Measurements from ENCODE around the gene RNF167. TPM values are rescaled to one million over a fixed set of nuclear protein-coding genes. Genes with fewer than 3 reads are reported as not detected.

Gene RNF167
- total and polyA plus RNA-seq, 2 of the 13 experiments (the other 11 are each of a cell fraction or from before 2014, with no cell fraction given), result 44.1 to 45.4 TPM

- TF ChIP-seq ZBTB40 (IDR thresholded peaks at IDR 0.05) (no peak), ZBTB40 (CRISPR knock-in tag; IDR thresholded peaks at IDR 0.05) (no peak)
Observed at GRCh38 chr17:4941319-4941610, 1.2 kb downstream of the RNF167 start (continued).

- H3K4me2 ChIP-seq (ENCODE audit: low read depth, low read length), result no peak overlapping the region
- H3K4me1 ChIP-seq (ENCODE audit: insufficient read depth, low read length), result peaks cover 48% of the 10 kb centered on the region
- ChIA-PET CTCF (ENCODE audit: low intra/inter-chr PET ratio, low total read pairs) (no interaction called here), POLR2A (no interaction called here)
- in situ Hi-C loops (cut with HindIII; ENCODE audit: extremely low pct_ligation_motif_present, low pct_unique_long_range_greater_than_20kb), result no loop called here
- peaks cover 18 to 37% of the 10 kb centered on the region in 2 experiments for H3K36me3 ChIP-seq (replicated peaks in 1 of 2; ENCODE audit: control insufficient read depth in 1 of 2, insufficient read depth in 2 of 2, low read length in 2 of 2)
- H3K27me3 ChIP-seq (ENCODE audit: control insufficient read depth in 1 of 2, insufficient read depth in 2 of 2, low read length in 2 of 2), result no peaks in the 10 kb centered on the region; a peak in 1 of 5 replicates
- H3K4me3 ChIP-seq (replicated peaks in 1 of 3; ENCODE audit: insufficient read depth in 1 of 3, low read depth in 2 of 3, low read length in 3 of 3), result no peak overlapping the region
- H3K27ac ChIP-seq (ENCODE audit: extremely low read length, insufficient read depth, low read length), result no peak overlapping the region
- H4K20me1 ChIP-seq (ENCODE audit: insufficient read depth, low read length), result peaks cover 33% of the 10 kb centered on the region
- FAIRE-seq (no peak), ATAC-seq (no peak), DNase-seq (ENCODE audit: low spot score) (no peak)
- intact Hi-C loops (cut with micrococcal nuclease; ENCODE audit: unreplicated experiment), result no loop called here
- H3K9ac ChIP-seq (ENCODE audit: insufficient read depth, low read depth, low read length), result no peak overlapping the region
- no peak overlapping the region for H2AFZ ChIP-seq (ENCODE audit: low read length)
- no TSS peak for BruUV-seq (replicated peaks)
- TF ChIP-seq FOXO4 (CRISPR knock-in tag; conservative IDR thresholded peaks at IDR 0.05) (0 out of 2 replicates have a peak, but pooled peaks have one; percentile 17), RBFOX2 (IDR thresholded peaks at IDR 0.05; ENCODE audit: low read depth, low read length) (0 out of 2 replicates have a peak, but pooled peaks have one; percentile 50), POLR2G (IDR thresholded peaks at IDR 0.05; ENCODE audit: low read depth, low read length) (peak; percentile 45; the same call in 1 of the 2 replicates), ZMAT3 (CRISPR knock-in tag; conservative IDR thresholded peaks at IDR 0.05) (no peak)
- H3K79me2 ChIP-seq (ENCODE audit: insufficient read depth, low read length), result peaks cover 72% of the 10 kb centered on the region
- 92% methylated on average over 13 of the region's 13 CpGs for WGBS (ENCODE audit: low lambda C conversion rate)
- no peaks in the 10 kb centered on the region for H3K9me3 ChIP-seq (ENCODE audit: low read length)
Observed at GRCh38 chr17:4942760-4943508, 2.9 kb downstream of the RNF167 start.

Measured in HepG2 (cell line).